HG03558 (cell line): Measurements from ENCODE around the gene SLA2.
"Not testable (repeated sequence)": the region's sequence is repeated elsewhere in the genome, so short reads cannot be mapped to it uniquely, and the experiment has no call there.

Experiments
- ATAC-seq: cut with Tn5 transposase; IDR thresholded peaks from one replicate; pipeline ENCODE4 v1.9.1; 2021; ENCODE audit warnings: moderate number of reproducible peaks; ENCODE audit not compliant: unreplicated experiment; ENCODE audit errors: extremely low read depth

SLA2 gene

GRCh38 chr20:36613974-36614373 is 32.0 kb downstream of the SLA2 start:
- no peak for ATAC-seq

- ATAC-seq: no peak
Observed at GRCh38 chr20:36611625-36612024, 34.4 kb downstream of the SLA2 start.

GRCh38 chr20:36608388-36608728 is 37.6 kb downstream of the SLA2 start:
- not testable (repeated sequence) for ATAC-seq

- no peak for ATAC-seq
Observed at GRCh38 chr20:36607586-36608387, 38.2 kb downstream of the SLA2 start.

- ATAC-seq: no peak
Observed at GRCh38 chr20:36606158-36607066, 39.6 kb downstream of the SLA2 start.

GRCh38 chr20:36605399-36606157 is 40.4 kb downstream of the SLA2 start, which contains the start of gene RAB5IF:
Gene RAB5IF (plus strand): TSS chr20:36605779. CDS start chr20:36605952, 173 bp downstream.
- ATAC-seq: peak; percentile 69

- ATAC-seq: peak; percentile 6
Observed at GRCh38 chr20:36604952-36605398, 41.0 kb downstream of the SLA2 start.

GRCh38 chr20:36601540-36601939 is 44.5 kb downstream of the SLA2 start:
- no peak for ATAC-seq

GRCh38 chr20:36599912-36600345 is 46.1 kb downstream of the SLA2 start:
- no peak for ATAC-seq

GRCh38 chr20:36593347-36593929 is 52.6 kb downstream of the SLA2 start:
- no peak for ATAC-seq

- no peak for ATAC-seq
Observed at GRCh38 chr20:36591854-36592641, 53.9 kb downstream of the SLA2 start.

GRCh38 chr20:36591281-36591680 is 54.7 kb downstream of the SLA2 start:
- no peak for ATAC-seq

GRCh38 chr20:36587388-36588070 is 58.5 kb downstream of the SLA2 start:
- ATAC-seq: no peak

- no peak for ATAC-seq
Observed at GRCh38 chr20:36585410-36586125, 60.4 kb downstream of the SLA2 start.

GRCh38 chr20:36584018-36584481 is 61.9 kb downstream of the SLA2 start:
- no peak for ATAC-seq

GRCh38 chr20:36582821-36583220 is 63.2 kb downstream of the SLA2 start:
- no peak for ATAC-seq

GRCh38 chr20:36582322-36582721 is 63.7 kb downstream of the SLA2 start:
- ATAC-seq: no peak

GRCh38 chr20:36579996-36580545 is 65.9 kb downstream of the SLA2 start:
- no peak for ATAC-seq
